Type B pancreatic cell (in vitro differentiated cells): ENCODE measurements around the gene CISD3. TPM values are rescaled to one million over a fixed set of nuclear protein-coding genes. Genes with fewer than 3 reads are reported as not detected.

Experiments
- DNase-seq: peaks from one replicate; pipeline ENCODE4 v3.0.0; 2021; ENCODE audit warnings: mixed read lengths; ENCODE audit not compliant: unreplicated experiment; ENCODE audit errors: extremely low spot score
- H3K27ac Mint-ChIP-seq: 2 replicates; pipeline ENCODE4 v1.8.0; 2021; ENCODE audit warnings: mild to moderate bottlenecking, mixed read lengths
- H3K27me3 Mint-ChIP-seq: 2 replicates; pipeline ENCODE4 v1.8.0; 2021; ENCODE audit warnings: mixed read lengths
- H3K36me3 Mint-ChIP-seq: 2 replicates; pipeline ENCODE4 v1.8.0; 2021; ENCODE audit warnings: mixed read lengths
- H3K4me1 Mint-ChIP-seq: one replicate; pipeline ENCODE4 v1.8.0; 2021; ENCODE audit warnings: mixed read lengths; ENCODE audit not compliant: unreplicated experiment
- H3K4me3 Mint-ChIP-seq: 2 replicates; pipeline ENCODE4 v1.8.0; 2021; ENCODE audit warnings: mild to moderate bottlenecking, mixed read lengths
- H3K9me3 Mint-ChIP-seq: 2 replicates; pipeline ENCODE4 v1.8.0; 2021; ENCODE audit warnings: mixed read lengths
- total RNA-seq: library from RNA; stranded (reverse); gene quantifications from 2 replicates; pipeline ENCODE4 v1.2.1, GENCODE V29; 2021; ENCODE audit warnings: low replicate concordance
- TF ChIP-seq, protein P1 (sequence below): fragments of 200-600 bp; sonication (generic); conservative IDR thresholded peaks from 2 replicates; pipeline ENCODE4 v1.5.0; 2021; ENCODE audit warnings: antibody characterized with exemption, mild to moderate bottlenecking

The CISD3 gene
- total RNA-seq, 1 donor from 2014 or later = 12.8 TPM

- no peak overlapping the region for H3K27ac Mint-ChIP-seq
- peaks cover 13% of the 10 kb centered on the region for H3K27me3 Mint-ChIP-seq
- TF ChIP-seq, protein P1, sequence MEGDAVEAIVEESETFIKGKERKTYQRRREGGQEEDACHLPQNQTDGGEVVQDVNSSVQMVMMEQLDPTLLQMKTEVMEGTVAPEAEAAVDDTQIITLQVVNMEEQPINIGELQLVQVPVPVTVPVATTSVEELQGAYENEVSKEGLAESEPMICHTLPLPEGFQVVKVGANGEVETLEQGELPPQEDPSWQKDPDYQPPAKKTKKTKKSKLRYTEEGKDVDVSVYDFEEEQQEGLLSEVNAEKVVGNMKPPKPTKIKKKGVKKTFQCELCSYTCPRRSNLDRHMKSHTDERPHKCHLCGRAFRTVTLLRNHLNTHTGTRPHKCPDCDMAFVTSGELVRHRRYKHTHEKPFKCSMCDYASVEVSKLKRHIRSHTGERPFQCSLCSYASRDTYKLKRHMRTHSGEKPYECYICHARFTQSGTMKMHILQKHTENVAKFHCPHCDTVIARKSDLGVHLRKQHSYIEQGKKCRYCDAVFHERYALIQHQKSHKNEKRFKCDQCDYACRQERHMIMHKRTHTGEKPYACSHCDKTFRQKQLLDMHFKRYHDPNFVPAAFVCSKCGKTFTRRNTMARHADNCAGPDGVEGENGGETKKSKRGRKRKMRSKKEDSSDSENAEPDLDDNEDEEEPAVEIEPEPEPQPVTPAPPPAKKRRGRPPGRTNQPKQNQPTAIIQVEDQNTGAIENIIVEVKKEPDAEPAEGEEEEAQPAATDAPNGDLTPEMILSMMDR = no peak
- H3K4me1 Mint-ChIP-seq = peaks cover 40% of the 10 kb centered on the region
- H3K9me3 Mint-ChIP-seq = no peaks in the 10 kb centered on the region
- H3K36me3 Mint-ChIP-seq = peaks cover 2% of the 10 kb centered on the region
- H3K4me3 Mint-ChIP-seq = peak overlapping the region; percentile 92
- DNase-seq = no peak
These were observed 24.7 kb upstream of the CISD3 start for GRCh38 chr17:38705523-38705802.

- peaks cover 45% of the 10 kb centered on the region for H3K4me1 Mint-ChIP-seq
- DNase-seq = no peak
- peaks cover 5% of the 10 kb centered on the region for H3K36me3 Mint-ChIP-seq
- TF ChIP-seq, protein P1 = no peak
- H3K27me3 Mint-ChIP-seq = peaks cover 13% of the 10 kb centered on the region
- H3K4me3 Mint-ChIP-seq = peak overlapping the region; percentile 92
- peak overlapping the region; percentile 87 for H3K27ac Mint-ChIP-seq
- no peaks in the 10 kb centered on the region for H3K9me3 Mint-ChIP-seq
These were observed 24.2 kb upstream of the CISD3 start for GRCh38 chr17:38705803-38706504.

GRCh38 chr17:38706505-38707216, 23.5 kb upstream of the CISD3 start:
- peaks cover 10% of the 10 kb centered on the region for H3K36me3 Mint-ChIP-seq
- peak overlapping the region; percentile 87 for H3K27ac Mint-ChIP-seq
- H3K9me3 Mint-ChIP-seq = no peaks in the 10 kb centered on the region
- peaks cover 44% of the 10 kb centered on the region for H3K4me1 Mint-ChIP-seq
- H3K27me3 Mint-ChIP-seq = peaks cover 10% of the 10 kb centered on the region
- H3K4me3 Mint-ChIP-seq = peak overlapping the region; percentile 92
- DNase-seq = no peak
- TF ChIP-seq, protein P1 = no peak

GRCh38 chr17:38707678-38708351, 22.3 kb upstream of the CISD3 start:
- peak overlapping the region; percentile 6 for H3K4me3 Mint-ChIP-seq
- H3K4me1 Mint-ChIP-seq = peaks cover 43% of the 10 kb centered on the region
- no peak for DNase-seq
- H3K9me3 Mint-ChIP-seq = no peaks in the 10 kb centered on the region
- H3K27ac Mint-ChIP-seq = no peak overlapping the region
- H3K36me3 Mint-ChIP-seq = peaks cover 10% of the 10 kb centered on the region
- TF ChIP-seq, protein P1 = no peak
- H3K27me3 Mint-ChIP-seq = peaks cover 10% of the 10 kb centered on the region

DNA sequence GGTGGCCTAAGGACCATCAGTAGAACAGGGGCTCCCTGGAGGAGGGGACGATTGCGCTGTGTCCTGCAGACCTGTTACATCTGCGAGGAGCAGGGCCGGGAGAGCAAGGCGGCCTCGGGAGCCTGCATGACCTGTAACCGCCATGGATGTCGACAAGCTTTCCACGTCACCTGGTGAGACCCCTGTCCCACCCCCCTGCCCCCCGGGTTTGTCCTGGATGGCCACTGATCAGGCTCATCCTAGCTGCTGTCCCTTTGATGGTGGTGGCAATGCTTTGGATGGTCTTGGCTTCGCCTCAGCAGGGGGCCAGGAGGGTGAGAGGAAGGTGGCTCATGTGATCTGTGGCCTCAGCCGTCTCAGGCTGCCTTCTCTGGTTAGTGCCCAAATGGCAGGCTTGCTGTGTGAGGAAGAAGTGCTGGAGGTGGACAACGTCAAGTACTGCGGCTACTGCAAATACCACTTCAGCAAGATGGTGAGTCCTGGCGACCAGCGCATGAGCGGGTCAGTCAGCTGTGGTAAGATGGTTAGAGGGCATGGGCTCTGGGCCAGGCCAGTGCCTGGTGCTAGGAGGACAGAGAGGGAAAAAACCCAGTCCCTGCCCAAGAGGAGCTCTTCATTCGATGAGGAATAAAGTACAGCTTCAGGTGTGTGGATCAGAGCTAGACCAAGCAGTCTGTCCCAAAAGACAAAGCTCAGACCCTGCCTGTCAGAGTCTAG, 20.9 kb upstream of the CISD3 start:
- no peak overlapping the region for H3K4me3 Mint-ChIP-seq
- no peak overlapping the region for H3K27ac Mint-ChIP-seq
- H3K9me3 Mint-ChIP-seq = no peaks in the 10 kb centered on the region
- H3K36me3 Mint-ChIP-seq = peaks cover 10% of the 10 kb centered on the region
- DNase-seq = no peak
- peaks cover 32% of the 10 kb centered on the region for H3K4me1 Mint-ChIP-seq
- TF ChIP-seq, protein P1 = no peak
- peaks cover 3% of the 10 kb centered on the region for H3K27me3 Mint-ChIP-seq
